SH-SY5Y (cell line): Measurements from ENCODE around the gene DYNLL1.

Experiments
- GATA2 ChIP-seq: IDR thresholded peaks from 2 replicates; pipeline ENCODE4 v1.6.1; 2011; ENCODE audit warnings: mild to moderate bottlenecking, low read depth, low read length
- GATA3 ChIP-seq: IDR thresholded peaks from 2 replicates; pipeline ENCODE4 v1.6.1; 2011; ENCODE audit warnings: low read depth, mild to moderate bottlenecking, low read length, moderate library complexity

GRCh38 chr12:120508537-120508936 lies 12.6 kb downstream of the DYNLL1 start:
- TF ChIP-seq GATA2 (no peak), GATA3 (no peak)
